Esophagus muscularis mucosa (tissue), 4 donors: ENCODE data around the gene SLC9C2.

ENCODE experiments used
- CTCF ChIP-seq, 3 experiments: fragments of 200-600 bp in 2 of 3; fragments of 450-650 bp in 1 of 3; sonication (generic) in 2 of 3; IDR thresholded peaks; one replicate each; pipeline ENCODE4 v1.5.1; 2017 to 2019; ENCODE audit warnings: antibody characterized with exemption in 3 of 3, mild to moderate bottlenecking in 2 of 3, moderate library complexity in 1 of 3
- EP300 ChIP-seq: sonication (generic); formaldehyde crosslinking; IDR thresholded peaks from one replicate; pipeline ENCODE4 v1.6.1; 2017; ENCODE audit warnings: antibody characterized with exemption
- POLR2AphosphoS5 ChIP-seq, 2 donors: sonication (generic); formaldehyde crosslinking; IDR thresholded peaks; one replicate each; pipeline ENCODE4 v1.6.1; 2017; ENCODE audit warnings: antibody characterized with exemption in 2 of 2

- no peak for TF ChIP-seq POLR2AphosphoS5 (IDR thresholded peaks at IDR 0.05)
- TF ChIP-seq CTCF (IDR thresholded peaks at IDR 0.05): no peak
- TF ChIP-seq EP300: no peak
These were observed 107.1 kb downstream of the SLC9C2 start for GRCh38 chr1:173495609-173496267.
